Erythroblast (primary cell): ENCODE results near the gene RBM14.

Experiments
- DNase-seq, 2 experiments: peaks; one replicate each; lab custom pipeline; 2025; lab: John Stamatoyannopoulos, UW
- GATA1 ChIP-seq: IDR thresholded peaks from 2 replicates; pipeline ENCODE4 v1.6.1; 2011; ENCODE audit warnings: low read depth, mild to moderate bottlenecking, control low read depth, low read length, moderate library complexity
- POLR2A ChIP-seq: IDR thresholded peaks from 2 replicates; pipeline ENCODE4 v1.6.1; 2011; ENCODE audit warnings: mild to moderate bottlenecking, low read length

Gene RBM14

GRCh38 chr11:66663741-66664296 is 47.4 kb downstream of the RBM14 start:
- TF ChIP-seq GATA1 (no peak), POLR2A (no peak)
- DNase-seq, result no peak

DNA sequence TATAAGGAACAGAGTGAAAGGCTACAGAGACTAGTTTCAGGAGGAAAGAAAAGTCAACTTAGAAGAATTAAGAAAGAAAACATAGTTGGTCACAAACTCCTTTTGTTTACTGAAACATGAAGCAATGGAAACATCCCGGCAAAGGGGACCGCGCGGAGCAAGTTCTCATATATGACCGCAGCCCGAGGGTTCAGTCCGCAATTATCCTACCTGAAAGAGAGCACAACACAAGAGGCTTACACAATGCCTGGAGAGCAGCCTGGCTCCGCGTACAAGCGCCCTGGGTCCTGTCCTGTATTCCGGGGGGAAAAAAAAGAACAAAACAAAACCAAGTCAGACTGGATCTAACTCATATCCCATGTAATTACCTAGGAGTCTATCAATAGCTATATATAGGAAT is 48.9 kb downstream of the RBM14 start:
- TF ChIP-seq GATA1 (no peak), POLR2A (no peak)
- DNase-seq, result no peak

DNA sequence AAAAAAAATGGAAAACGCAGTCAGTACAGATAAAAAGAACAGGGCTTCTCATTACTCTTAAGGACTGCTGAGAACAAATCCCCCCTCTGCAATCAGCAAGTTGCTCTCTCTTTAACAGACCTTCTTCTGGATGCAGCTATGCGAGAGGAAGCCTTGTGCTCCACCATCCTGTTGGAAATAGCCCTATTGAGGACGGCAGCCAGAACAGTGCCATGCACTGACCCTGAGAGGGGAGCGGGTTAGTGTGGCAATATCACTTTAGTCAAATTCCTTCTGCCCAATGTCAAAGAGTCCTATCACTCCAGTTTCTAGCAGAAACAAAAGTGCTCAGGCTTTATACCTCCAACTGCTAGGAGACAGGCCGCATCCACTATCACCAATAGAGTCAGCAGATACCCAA is 54.4 kb downstream of the RBM14 start:
- TF ChIP-seq POLR2A (no peak), GATA1 (no peak)
- no peak for DNase-seq

DNA sequence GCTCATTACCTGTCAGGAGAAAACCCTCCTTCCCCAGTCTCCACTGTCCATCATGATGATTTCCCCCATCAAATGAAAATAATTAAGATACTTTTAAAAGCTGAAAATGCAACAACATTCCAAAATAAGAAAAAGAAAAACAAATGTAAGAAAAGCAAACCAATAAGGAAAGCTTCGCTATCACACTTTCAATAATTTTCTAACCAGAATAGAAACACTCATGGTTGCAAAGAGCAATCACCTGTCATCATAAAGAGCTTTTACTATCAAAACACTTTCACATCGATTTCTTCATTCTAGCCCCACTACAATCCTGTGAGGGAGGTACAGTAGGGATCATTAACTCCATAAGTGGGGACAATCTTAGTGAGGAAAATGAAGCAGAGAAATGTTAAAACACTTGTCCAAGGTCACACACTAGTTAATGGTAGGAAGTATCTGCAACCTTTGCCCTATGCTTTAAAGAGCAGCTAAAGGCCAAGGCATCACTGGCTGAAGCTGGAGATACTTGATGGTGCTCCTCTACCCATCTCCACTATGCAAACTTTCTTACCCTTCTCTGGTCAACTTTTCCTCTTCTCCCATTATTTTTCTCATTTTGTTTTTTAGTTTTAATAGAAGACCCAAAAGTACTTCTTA is 58.7 kb downstream of the RBM14 start:
- no peak for DNase-seq
- no peak for TF ChIP-seq POLR2A
- TF ChIP-seq GATA1, result no peak

DNA sequence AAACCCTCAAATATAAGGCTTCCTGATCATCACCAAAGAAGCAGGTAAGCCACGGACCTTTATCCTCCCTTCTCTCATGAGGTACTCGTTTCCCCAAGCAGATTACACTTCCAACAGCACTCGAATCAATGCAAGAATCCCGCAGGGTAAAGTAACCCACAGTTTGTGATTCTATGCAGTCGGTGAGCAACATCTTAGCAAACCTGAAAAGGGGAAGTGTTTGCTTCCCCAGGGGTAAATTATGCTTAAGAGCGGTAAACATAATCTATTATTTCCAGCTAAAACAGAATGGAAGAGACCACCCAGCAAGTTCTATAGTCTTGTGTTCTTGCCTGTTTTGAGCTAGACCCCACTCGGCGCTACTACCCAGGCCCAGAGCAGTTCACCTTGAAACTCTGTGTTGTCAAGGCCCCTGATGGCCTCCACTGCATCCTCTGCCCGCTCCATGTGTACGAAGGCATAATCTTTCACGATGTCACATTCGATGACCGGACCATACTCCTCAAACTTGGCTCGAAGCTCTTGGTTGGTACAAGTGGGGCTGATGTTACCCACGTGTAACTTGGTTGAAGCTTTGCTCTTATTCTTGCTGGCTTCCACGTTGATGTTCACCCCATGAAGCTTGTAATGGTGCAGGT is 60.0 kb downstream of the RBM14 start:
- no peak for TF ChIP-seq GATA1
- TF ChIP-seq POLR2A, result no peak

More for the DNA sequence above, 60.0 kb downstream of the RBM14 start:
- DNase-seq, result no peak
